ENCODE data around the gene DMRTB1.

DMRTB1 gene

DNA sequence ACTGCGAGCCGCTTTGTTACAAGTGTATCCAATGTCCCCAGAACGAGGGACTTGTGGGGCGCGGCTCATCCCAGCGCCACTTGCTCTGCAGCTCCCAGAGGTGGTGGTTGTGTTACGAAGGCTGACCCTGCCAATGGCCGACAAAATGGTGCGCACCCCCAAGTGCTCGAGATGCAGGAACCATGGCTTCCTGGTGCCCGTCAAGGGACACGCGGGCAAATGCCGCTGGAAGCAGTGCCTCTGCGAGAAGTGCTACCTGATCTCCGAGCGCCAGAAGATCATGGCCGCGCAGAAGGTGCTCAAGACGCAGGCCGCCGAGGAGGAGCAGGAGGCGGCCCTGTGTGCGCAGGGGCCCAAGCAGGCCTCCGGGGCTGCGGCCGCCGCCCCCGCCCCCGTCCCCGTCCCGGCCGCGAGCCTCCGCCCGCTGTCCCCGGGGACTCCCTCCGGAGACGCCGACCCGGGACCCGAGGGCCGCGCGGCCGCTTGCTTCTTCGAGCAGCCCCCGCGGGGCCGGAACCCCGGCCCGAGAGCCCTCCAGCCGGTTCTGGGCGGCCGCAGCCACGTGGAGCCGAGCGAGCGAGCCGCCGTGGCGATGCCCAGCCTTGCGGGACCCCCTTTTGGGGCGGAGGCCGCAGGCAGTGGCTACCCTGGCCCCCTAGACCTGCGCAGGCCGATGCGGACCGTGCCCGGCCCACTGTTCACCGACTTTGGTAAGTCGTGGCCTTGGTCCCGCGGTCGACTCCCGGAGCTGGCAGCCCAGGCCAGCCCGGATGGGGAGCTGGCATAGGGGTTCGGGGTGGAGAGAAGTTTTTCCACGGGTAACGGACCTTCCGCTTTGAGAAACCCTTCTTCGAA lies at the start of gene DMRTB1:
TSS of gene DMRTB1 (plus strand) at position 79 of the 855 bp plus-strand sequence. CDS start at position 134, 55 bp downstream.
- Histone ChIP-seq H3K36me3 (no peaks in the 10 kb centered on the region), H3K27ac (no peak within 1 kb of the TSS), H3K9ac (no peak within 1 kb of the TSS), H4K20me1 (no peaks in the 10 kb centered on the region), H3K4me3 (no peak within 1 kb of the TSS), H3K9me3 (no peaks in the 10 kb centered on the region), H3K4me2 (no peak within 1 kb of the TSS), H3K27me3 (no peaks in the 10 kb centered on the region), H3K4me1 (no peaks in the 10 kb centered on the region)
- TF ChIP-seq Cebpa-rat (IDR thresholded peaks at IDR 0.05) = no peak

DNA sequence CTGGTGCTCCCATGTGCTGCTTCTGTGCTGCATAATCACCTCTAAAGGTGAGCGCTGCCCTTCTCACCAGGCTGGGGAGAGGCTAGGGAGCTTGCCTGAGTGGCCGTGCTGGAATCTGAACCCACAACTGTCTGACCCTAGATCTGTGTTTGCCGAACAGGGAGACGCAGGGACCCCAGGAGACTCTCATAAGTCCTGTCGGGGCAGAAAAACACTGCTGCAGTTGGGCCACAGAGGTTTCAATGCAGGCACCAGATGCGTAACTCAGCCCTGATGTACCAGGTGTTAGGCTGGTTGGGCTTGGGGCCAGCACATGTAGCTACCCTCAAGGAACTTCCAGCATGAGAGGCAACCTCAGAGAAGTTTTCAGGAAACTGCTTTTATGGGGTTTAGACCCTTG lies 49.5 kb upstream of the DMRTB1 start:
- no peaks in the 10 kb centered on the region for H4K20me1 ChIP-seq
- H3K9ac ChIP-seq = peak overlapping the region; percentile 5; the same call in 1 of the 2 replicates
- no peaks in the 10 kb centered on the region for H3K9me3 ChIP-seq
- no peak for TF ChIP-seq Cebpa-rat (IDR thresholded peaks at IDR 0.05)
- H3K27me3 ChIP-seq = no peaks in the 10 kb centered on the region
- H3K4me3 ChIP-seq = no peak overlapping the region
- H3K4me2 ChIP-seq = peak overlapping the region; percentile 86
- peaks cover 32% of the 10 kb centered on the region for H3K4me1 ChIP-seq
- H3K36me3 ChIP-seq = no peaks in the 10 kb centered on the region
- peak overlapping the region; percentile 62 for H3K27ac ChIP-seq

DNA sequence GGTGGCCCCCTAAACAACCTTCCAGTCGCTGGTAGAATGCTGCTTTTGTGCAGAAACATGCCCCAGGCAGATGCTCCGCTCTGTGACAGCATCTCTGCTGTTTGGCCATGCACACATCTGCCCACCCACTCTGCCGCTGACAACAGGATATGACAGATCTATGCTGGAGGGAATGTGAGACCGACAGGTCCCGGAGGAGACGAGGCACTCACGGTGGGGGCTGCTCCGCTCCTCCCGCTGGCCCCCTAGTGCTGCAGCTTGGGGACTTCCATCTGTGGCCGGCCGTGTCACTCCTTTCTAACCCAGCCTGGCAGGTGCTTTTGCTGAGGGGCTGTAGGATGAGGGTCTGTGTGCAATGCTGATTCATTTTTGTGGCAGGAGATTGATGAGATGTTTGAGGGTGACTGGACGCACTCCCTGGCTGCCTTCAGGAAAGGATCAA lies 49.1 kb upstream of the DMRTB1 start:
- Histone ChIP-seq H3K4me3 (no peak overlapping the region), H3K36me3 (no peaks in the 10 kb centered on the region), H3K27ac (0 out of 2 replicates have a peak overlapping the region, but pooled peaks have one; percentile 62), H4K20me1 (no peaks in the 10 kb centered on the region), H3K9ac (no peak overlapping the region), H3K9me3 (no peaks in the 10 kb centered on the region), H3K4me2 (peak overlapping the region; percentile 86), H3K4me1 (peaks cover 32% of the 10 kb centered on the region), H3K27me3 (no peaks in the 10 kb centered on the region)
- no peak for TF ChIP-seq Cebpa-rat (IDR thresholded peaks at IDR 0.05)

DNA sequence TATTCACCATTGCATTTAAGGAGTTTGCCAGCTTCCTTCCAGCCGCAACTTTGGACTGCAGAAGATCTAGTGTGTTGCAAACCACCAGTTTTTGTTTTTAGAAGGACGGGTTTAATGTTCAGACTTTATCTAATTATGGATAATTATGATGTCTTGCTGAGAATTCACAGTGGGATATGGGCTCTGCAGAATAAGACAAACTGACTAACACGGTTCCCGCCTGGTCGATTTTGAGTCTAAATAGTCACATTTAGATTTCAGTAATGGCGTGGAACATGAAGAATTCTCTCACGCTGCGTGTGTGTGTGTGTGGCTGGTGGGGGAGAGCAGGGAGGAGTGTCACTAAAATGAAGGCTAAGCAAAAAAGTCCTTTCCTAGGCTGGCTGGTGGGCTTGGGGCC lies 48.5 kb upstream of the DMRTB1 start:
- peaks cover 32% of the 10 kb centered on the region for H3K4me1 ChIP-seq
- H3K4me2 ChIP-seq = peak overlapping the region; percentile 86
- H3K9me3 ChIP-seq = no peaks in the 10 kb centered on the region
- H3K9ac ChIP-seq = no peak overlapping the region
- H3K27me3 ChIP-seq = no peaks in the 10 kb centered on the region
- no peaks in the 10 kb centered on the region for H4K20me1 ChIP-seq
- TF ChIP-seq Cebpa-rat (IDR thresholded peaks at IDR 0.05) = no peak
- no peak overlapping the region for H3K4me3 ChIP-seq
- no peak overlapping the region for H3K27ac ChIP-seq
- no peaks in the 10 kb centered on the region for H3K36me3 ChIP-seq

DNA sequence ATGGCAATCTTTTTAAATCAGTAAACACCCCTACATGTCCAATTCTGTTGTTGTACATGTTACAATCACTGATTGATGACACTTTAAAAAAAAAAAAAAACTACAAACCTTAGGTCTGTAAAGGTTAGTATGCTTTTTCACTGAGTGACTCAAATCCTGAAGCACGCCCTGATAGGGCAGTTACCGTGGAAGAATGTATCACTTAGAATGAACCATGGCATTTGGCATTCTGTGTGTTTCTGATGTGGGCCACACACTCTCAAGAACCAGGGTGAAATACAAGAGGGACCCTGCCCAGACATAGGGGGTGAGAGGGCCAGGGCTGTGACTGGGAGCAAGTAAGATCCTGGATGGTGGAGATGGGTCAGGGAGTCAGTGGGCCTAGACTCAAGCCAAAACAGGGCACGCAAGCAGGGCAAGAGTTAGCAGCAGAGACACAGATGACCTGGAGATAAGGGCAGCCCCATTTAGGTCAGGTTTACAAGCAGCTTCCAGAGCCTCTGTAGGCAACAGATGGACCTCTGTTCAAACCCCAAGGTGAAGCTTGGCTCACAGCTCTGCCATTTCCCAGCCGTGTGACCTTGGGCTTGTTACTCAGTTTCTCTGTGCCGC lies 47.6 kb upstream of the DMRTB1 start:
- H3K4me3 ChIP-seq = no peak overlapping the region
- no peak overlapping the region for H3K9ac ChIP-seq
- peaks cover 32% of the 10 kb centered on the region for H3K4me1 ChIP-seq
- H3K4me2 ChIP-seq = no peak overlapping the region
- no peaks in the 10 kb centered on the region for H3K9me3 ChIP-seq
- no peaks in the 10 kb centered on the region for H3K27me3 ChIP-seq
- H3K36me3 ChIP-seq = no peaks in the 10 kb centered on the region
- no peak for TF ChIP-seq Cebpa-rat (IDR thresholded peaks at IDR 0.05)
- H3K27ac ChIP-seq = no peak overlapping the region
- H4K20me1 ChIP-seq = no peaks in the 10 kb centered on the region

DNA sequence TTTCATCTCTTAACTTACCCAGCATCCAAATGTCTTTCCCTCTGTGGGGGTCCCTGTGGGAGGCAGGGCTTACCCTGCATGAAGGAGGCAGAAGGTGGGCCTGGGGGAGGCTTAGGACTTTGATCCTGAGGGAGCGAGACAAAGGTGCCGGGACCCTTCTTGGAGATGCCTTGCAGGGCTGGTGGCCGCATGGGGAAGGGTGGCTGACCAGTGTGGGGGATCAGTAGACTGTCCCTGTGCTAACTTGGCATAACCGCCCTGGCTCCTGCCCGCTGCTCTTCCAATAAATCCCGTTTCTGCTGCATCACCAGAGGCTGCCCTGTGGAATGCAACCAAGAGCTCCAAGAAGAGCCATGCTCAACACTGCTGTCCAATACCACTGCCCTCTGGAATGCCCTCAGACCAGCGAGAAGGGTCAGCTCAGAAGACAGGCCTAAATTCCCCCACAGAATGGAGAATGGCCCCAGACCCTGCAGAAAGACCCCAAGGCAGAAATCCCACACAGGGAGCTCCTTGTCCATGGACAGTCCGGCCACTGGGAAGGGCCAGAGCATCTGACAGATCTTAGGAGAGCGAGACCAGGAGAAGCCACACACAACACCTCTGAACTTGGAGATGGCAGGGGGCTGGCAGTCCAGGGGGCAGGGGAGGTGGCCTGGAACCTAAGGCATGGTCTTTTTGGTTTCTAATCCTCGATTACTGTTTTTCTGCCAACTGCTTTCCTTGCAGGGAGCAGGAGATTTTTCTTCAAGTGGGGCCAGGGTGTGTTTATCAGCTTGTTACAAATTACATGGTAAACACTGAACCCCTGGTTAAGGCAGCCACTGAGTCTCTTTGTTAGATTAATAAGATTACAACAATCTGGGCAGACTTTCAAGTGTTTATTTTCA lies 46.7 kb upstream of the DMRTB1 start:
- Histone ChIP-seq H3K27me3 (no peaks in the 10 kb centered on the region), H3K4me1 (peaks cover 32% of the 10 kb centered on the region), H3K9ac (no peak overlapping the region), H3K4me3 (no peak overlapping the region), H3K4me2 (no peak overlapping the region), H4K20me1 (no peaks in the 10 kb centered on the region), H3K9me3 (no peaks in the 10 kb centered on the region), H3K36me3 (no peaks in the 10 kb centered on the region), H3K27ac (no peak overlapping the region)
- TF ChIP-seq Cebpa-rat (IDR thresholded peaks at IDR 0.05) = no peak

DNA sequence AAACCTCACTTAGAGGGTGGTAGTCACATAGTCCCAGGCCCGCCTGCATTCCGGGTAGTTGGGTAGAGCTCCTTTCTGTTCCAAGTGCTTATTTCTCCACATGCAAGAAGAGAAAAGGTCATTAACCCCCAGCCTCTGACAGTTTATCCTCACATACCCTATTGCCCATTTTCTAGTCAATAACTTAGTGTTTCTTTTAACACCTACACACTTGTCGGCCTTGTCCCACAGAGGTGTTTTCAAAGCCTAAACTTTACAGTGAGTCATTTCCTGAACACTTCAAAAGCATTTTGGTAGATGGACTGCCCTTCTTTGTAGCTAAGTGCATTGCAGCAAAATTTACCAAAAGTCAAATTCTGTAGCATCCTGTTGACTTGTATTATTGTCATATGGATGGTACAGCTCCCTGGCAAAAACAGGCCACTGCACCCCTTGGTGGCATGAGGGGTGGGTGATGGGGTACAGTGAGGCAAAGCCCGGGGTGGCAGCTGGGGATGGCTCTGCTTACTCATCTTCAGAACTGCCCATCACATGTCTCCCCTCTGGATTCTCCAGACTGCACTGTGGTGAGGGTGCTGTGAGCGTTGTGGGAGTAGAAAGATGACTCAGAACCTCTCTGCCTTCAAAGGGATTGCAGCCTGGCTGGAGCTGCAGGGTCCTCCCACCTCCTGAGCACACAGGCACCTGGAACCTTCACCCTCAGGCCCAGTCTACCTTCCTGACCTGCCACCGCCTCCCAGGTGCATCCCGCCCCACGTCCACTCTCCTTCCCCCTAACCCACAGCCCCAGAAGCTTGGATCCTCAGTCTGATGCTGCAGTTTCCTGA lies 45.8 kb upstream of the DMRTB1 start:
- H3K9me3 ChIP-seq = no peaks in the 10 kb centered on the region
- no peaks in the 10 kb centered on the region for H3K36me3 ChIP-seq
- peaks cover 27% of the 10 kb centered on the region for H3K4me1 ChIP-seq
- no peaks in the 10 kb centered on the region for H3K27me3 ChIP-seq
- H3K4me2 ChIP-seq = no peak overlapping the region
- TF ChIP-seq Cebpa-rat (IDR thresholded peaks at IDR 0.05) = no peak
- H3K27ac ChIP-seq = no peak overlapping the region
- no peak overlapping the region for H3K9ac ChIP-seq
- no peaks in the 10 kb centered on the region for H4K20me1 ChIP-seq
- no peak overlapping the region for H3K4me3 ChIP-seq

DNA sequence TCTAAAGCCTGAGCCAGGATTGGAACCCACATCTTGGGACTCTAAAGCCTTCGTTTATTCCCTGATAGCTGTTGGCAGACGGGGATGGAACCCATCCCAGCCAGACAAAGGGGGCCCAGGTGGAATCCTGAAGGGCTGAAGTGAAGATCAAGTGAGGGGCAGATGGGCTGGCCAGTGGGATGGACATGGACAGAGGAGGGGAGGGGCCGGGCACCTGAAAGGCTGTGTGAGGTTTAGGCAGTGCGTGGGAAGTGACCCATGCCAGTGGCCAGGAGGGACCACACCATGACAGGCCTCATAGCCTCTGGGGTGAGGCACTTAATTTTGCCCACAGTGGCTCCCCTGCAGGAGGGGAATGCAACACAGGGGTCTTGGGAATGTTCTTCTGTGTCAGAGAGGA lies 44.6 kb upstream of the DMRTB1 start:
- H3K27ac ChIP-seq = no peak overlapping the region
- no peaks in the 10 kb centered on the region for H3K36me3 ChIP-seq
- no peaks in the 10 kb centered on the region for H3K9me3 ChIP-seq
- H3K4me1 ChIP-seq = peaks cover 14% of the 10 kb centered on the region
- H3K9ac ChIP-seq = no peak overlapping the region
- H3K27me3 ChIP-seq = no peaks in the 10 kb centered on the region
- no peak overlapping the region for H3K4me3 ChIP-seq
- no peak overlapping the region for H3K4me2 ChIP-seq
- H4K20me1 ChIP-seq = no peaks in the 10 kb centered on the region
- no peak for TF ChIP-seq Cebpa-rat (IDR thresholded peaks at IDR 0.05)

DNA sequence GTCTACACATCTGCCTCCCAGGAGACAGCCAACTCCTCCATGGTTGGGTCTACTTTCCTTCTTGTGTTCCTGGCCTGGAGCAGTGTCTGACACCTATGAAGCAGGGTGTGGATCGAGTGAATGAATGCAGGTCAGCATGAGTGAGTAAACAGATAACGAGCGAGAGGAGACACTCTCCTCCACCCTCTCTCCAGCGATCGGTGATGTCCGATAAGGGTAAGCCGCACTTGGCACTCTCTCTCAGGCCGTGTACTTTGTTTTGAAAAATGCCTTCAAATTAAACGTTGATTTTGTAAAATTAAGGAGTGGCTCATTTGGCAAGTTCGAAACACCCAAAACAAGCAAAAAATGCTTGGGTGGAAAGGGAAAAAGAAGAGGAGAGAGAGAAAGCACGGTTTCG lies 43.8 kb upstream of the DMRTB1 start:
- no peaks in the 10 kb centered on the region for H3K36me3 ChIP-seq
- no peaks in the 10 kb centered on the region for H4K20me1 ChIP-seq
- no peaks in the 10 kb centered on the region for H3K27me3 ChIP-seq
- no peak overlapping the region for H3K4me2 ChIP-seq
- no peak overlapping the region for H3K9ac ChIP-seq
- no peaks in the 10 kb centered on the region for H3K9me3 ChIP-seq
- H3K27ac ChIP-seq = no peak overlapping the region
- no peak for TF ChIP-seq Cebpa-rat (IDR thresholded peaks at IDR 0.05)
- no peak overlapping the region for H3K4me3 ChIP-seq
- peaks cover 6% of the 10 kb centered on the region for H3K4me1 ChIP-seq
